GM03348 (cell line): Measurements from ENCODE around the gene KANSL1L.

Source experiments
- DNase-seq: peaks from one replicate; pipeline ENCODE4 v3.0.0; 2012; ENCODE audit warnings: low spot score

KANSL1L gene

DNA sequence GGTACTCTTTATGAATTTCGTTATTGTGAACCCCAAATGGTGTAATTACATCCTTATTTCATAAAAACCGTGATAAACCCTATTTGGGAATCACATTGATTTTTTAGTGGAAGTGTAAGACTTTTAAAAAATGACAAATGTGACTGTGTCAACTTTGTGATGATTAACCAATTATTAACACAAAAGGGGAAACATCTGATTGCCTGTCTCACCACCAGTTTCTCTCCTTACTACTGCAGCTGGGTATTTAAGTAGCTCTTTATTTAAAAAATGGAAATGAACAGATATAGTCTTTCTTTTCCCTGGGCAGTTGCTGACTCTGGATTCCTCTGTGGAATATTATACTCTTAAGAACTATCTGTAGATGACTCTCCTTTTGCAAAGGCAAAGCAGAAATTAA is 180.4 kb downstream of the KANSL1L start:
- no peak for DNase-seq

DNA sequence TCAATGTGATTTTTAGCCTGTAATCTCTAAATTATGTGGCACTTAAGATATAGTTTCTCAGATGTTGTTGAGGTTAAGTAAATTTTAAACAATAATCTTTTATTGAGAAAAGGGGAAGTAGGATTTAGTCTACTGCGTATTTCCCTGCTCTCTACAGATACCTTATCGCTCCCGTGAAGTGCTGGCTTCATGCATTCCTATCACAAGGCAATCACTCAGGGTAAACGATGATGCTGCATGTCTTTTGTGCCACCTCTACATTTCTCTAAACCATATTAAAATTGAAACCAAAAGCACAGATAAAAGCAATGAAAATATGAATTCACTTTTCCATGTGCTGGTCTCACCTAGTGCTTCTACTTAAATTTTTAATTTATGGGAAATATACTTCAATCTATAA is 183.2 kb downstream of the KANSL1L start:
- no peak for DNase-seq

DNA sequence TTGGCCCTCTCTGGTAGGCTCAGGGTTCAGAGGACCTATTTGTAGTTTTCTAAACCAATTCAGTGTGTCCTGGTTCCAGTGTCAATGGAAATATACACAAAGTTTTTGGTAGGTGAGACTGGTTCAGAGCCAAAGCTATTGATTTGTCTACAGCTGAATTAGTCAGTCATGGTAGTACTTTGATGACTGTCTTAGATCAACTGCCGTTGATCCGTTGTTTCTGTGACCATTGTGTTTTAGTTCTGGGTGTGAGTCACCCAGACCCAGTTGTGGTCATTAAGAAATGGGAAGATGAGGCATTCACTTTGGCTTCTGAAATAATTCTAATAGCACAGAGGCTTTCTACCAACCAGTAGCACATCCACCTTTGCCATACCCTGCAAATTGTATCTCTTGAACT is 184.8 kb downstream of the KANSL1L start:
- DNase-seq, result no peak

DNA sequence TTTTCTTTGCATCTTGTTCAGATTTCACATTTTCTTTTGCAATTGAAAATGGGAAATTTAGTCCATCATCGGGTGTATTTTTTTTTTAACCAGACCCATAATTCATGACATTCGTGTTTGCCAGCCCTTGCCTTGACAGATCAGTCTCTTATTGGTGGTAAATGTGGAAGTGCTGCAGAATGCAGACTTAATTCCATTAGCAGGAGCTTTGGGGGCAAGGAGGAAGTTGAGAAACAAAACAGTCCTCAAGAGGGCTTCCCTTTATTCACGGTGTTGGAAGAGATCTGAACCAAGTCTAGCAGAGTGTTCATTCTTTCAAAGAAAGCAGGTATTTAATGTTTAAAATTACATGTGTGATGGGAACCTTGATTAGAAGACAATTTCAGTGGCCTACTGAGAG is 185.3 kb downstream of the KANSL1L start:
- DNase-seq, result no peak

DNA sequence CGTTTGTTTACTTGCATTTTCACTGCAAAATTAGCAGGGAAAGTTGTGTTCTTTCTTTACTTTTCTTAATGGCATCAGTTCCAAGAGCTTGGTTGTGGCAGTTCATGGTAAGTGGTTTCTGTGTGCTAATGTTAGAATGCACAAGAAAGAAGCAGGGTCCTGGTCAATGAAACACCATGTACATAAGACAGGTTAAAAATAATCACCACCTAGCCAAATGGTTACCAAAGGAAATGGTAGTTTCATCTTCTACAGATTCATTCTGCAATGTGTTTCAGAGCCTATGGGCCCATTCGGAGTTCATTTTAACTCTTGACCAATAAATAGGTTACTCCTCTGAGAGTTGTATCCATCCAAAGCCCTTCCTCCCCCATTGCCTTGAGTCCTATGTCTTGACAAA is 186.9 kb downstream of the KANSL1L start:
- no peak for DNase-seq

DNA sequence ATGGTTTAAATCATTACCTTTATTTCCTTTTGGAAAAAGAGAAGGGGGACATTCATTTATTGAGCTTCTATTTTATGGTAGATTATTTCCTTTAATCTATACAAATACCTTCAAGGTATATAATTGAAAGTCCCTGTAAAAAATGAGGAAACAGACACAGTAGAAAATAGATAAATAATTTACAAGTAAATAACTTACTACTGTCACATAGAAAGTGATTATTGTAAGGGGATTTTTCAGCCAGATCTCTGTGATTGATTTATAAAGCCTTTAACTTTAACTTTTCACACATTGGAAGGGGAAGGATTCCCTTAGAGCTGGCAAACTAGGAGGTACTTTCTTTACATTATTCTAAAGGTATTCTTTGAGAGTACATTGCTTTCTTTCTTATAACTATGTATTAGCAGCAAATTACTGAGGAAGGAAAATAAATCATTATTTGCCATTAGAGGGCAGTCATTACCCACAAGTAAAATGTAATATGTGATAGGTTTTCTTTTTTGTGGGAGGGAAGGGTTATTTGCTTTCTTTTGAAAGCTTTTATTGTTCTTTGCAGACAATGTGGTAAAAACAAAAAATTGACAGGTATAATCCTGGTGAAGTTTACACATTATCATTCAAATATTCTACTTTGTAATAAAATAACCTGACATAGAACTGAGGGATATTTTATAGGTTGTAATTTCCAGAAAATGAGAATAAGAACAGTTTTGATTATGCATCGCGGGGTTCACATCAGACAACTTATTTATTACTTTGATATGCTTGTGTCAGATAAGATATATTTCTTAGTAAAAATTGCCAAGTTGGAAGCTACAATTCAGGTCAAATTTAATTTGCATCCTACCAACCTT is 193.6 kb downstream of the KANSL1L start:
- peak; percentile 54 for DNase-seq

DNA sequence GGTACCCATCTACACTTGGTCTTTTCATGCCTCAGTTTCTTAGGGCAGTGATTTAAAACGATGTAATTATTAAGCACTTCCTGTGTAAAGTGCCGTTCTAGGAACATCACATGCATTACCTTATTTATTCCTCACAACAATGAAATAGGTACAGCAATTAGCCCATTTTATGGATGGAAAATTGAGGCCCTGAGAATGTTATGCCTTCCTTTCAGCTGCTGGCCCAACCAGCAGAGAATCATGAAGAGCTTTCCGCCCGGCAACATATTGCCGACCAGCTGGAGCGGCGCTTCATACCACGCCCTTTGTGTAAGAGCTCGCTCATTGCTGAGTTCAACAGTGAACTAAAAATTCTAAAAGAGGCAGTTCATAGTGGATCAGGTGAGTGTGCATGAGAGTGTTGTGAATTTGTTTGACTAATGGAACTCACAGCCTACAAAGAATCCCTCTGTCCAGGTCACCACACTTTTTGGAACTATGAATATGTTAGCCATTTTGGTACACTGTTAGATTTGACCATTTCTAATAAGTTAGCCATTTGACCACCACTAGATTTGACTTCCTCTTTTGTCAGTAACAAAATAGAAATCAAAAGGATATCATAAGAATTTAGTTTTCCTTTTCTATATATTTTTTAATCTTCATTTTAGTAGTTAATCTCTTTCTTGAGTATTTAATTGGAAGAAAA is 194.4 kb downstream of the KANSL1L start:
- no peak for DNase-seq

DNA sequence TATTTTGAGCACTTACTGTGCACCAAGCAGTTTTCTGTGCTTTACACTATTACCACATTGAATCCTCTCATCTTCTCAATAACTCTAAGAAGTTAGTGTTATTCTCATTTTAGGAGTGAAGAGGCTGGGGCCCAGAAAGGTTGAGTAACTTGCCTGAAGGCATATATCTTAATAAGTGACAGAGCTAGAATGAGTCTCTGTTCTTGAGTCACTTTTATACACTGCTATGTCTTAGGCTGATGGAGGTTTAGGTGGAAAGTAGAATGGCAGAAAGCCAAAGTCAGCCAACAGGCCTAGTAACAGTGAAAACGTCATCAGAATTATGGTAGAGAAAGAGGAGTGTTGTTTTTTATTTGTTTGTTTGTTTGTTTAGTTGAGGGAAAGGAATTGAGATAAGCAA is 196.6 kb downstream of the KANSL1L start:
- no peak for DNase-seq

DNA sequence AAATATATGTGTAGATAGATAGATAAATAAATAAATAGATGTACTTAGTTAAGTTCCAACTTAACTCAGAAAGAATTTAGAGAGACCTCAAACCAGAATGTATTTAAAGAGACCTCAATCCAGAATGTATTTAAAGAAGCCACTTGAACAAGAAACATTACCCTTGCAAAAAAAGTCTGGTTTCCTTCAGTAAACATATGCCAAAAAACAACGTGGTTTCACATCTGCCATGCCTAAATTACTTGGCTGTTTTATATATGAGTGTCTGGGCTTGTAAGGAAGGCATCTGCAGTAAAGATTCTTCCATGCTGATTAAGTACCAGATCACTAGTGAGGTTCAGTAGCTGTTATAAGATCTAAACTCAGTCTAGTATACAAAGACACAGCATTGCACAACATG is 197.9 kb downstream of the KANSL1L start:
- no peak for DNase-seq
